GM18867 (cell line): ENCODE data around the gene YIF1A.
A peak's percentile ranks its signal among the peaks of the same experiment; 100 is the strongest.

Experiments
- ATAC-seq: cut with Tn5 transposase; IDR thresholded peaks from one replicate; pipeline ENCODE4 v1.9.1; 2021; ENCODE audit warnings: mild to moderate bottlenecking, moderate library complexity; ENCODE audit not compliant: unreplicated experiment

The YIF1A gene

GRCh38 chr11:66288671-66289547, at the start of gene YIF1A:
Gene YIF1A (minus strand): TSS chr11:66289143. CDS start chr11:66288985, 158 bp downstream.
- ATAC-seq, result peak; percentile 85

- ATAC-seq, result no peak
Measured at GRCh38 chr11:66337103-66337899, 48.4 kb upstream of the YIF1A start.

GRCh38 chr11:66336234-66337102, 47.5 kb upstream of the YIF1A start, which contains the start of gene RIN1:
Gene RIN1 (minus strand): TSS chr11:66336434. CDS start chr11:66336402, 32 bp downstream.
- peak; percentile 51 for ATAC-seq

GRCh38 chr11:66335531-66336233, 46.7 kb upstream of the YIF1A start:
- ATAC-seq, result no peak

- no peak for ATAC-seq
Measured at GRCh38 chr11:66334605-66335442, 45.9 kb upstream of the YIF1A start.

- no peak for ATAC-seq
Measured at GRCh38 chr11:66333896-66334604, 45.1 kb upstream of the YIF1A start.

- no peak for ATAC-seq
Measured at GRCh38 chr11:66333220-66333877, 44.4 kb upstream of the YIF1A start.

GRCh38 chr11:66332371-66333219, 43.7 kb upstream of the YIF1A start:
- no peak for ATAC-seq

GRCh38 chr11:66331542-66332370, 42.8 kb upstream of the YIF1A start:
- ATAC-seq, result no peak

GRCh38 chr11:66330931-66331330, 42.0 kb upstream of the YIF1A start:
- no peak for ATAC-seq

- no peak for ATAC-seq
Measured at GRCh38 chr11:66329165-66329673, 40.3 kb upstream of the YIF1A start.

- peak; percentile 62 for ATAC-seq
Measured at GRCh38 chr11:66328302-66329144, 39.6 kb upstream of the YIF1A start.

- no peak for ATAC-seq
Measured at GRCh38 chr11:66328031-66328301, 39.0 kb upstream of the YIF1A start.

GRCh38 chr11:66327171-66328030, 38.5 kb upstream of the YIF1A start:
- ATAC-seq, result no peak
